GM19193 (cell line): ENCODE measurements around the gene TFAP2B.

Source experiments
- POLR2A ChIP-seq: IDR thresholded peaks from 4 replicates; pipeline ENCODE4 v1.6.1; 2011; ENCODE audit not compliant: insufficient read depth, insufficient read length; ENCODE audit errors: extremely low read depth

The TFAP2B gene

DNA sequence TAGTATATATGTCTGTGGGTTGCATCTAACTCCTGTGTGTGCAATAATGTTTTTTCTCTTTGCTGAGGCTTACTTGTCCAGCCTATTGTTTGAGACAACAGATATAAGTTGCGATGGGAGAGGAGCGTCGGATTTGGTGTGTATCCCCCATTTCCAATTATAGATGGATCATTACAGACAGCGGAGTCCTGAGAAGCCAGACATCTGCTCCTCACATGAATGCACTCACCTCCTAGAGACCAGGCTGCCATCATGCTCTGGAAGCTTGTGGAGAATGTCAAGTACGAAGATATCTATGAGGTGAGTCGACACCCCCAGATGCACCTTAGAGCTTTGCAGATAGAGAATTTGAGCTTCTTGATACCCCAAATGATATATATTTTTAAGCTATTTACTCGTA, at the start of gene TFAP2B:
Gene TFAP2B, plus strand, starts transcription at position 199 of the 400 bp plus-strand sequence. Its CDS starts 21 bp downstream, at position 220.
- no peak for TF ChIP-seq POLR2A

DNA sequence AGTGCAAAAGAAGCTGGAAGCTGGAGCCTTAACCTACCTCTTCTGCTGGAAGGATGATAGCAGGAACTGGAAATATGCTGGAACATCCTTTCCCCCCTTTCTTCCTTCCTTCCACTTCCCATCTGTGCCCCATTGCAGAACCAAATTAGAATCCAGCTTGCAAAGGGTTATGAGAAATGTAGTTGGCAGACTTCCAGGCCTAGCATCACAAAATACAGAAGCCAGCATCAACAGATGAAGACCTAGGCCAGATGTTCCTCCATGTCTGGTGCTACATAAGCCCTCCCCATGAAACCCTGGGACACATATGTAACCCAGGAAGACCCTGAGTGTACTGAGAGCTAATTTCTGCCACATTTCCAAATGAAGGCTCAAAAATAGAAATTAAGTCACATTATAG, 40.0 kb upstream of the TFAP2B start:
- TF ChIP-seq POLR2A: no peak

DNA sequence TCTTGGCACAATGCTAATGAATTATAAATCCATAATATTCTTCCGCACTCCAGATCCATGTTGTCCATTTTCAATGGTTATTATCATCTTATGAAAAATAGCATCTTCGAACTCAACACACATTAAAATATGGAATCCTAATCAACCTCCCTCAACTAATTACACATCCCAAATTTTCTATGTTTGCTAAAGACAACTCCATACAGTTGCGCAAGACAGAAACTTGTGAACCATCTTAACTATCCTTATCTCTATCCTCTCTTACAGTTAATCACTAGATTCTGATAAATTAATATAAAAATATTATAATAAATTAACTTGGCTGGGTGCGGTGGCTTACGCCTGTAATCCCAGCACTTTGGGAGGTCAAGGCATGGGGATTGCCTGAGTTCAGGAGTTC, 38.3 kb upstream of the TFAP2B start:
- TF ChIP-seq POLR2A: no peak

DNA sequence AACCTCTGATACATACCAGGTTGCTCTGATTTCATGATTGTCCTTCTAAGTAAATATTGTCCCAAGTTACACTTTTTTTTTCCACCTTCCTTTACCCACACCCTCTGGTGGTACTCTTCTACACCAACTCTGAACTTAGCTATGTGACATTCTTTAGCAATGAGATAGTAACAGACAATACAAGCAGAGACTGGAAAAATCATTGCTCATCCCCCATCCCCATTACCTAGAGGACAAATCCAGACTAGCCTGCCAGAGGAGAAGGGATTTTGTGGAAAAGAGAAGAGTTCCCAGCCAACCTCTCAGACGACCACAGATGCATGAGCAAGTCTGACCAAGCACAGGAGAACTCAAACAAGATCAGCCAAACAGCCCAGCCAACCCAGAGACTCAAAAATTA, 32.8 kb upstream of the TFAP2B start:
- no peak for TF ChIP-seq POLR2A

DNA sequence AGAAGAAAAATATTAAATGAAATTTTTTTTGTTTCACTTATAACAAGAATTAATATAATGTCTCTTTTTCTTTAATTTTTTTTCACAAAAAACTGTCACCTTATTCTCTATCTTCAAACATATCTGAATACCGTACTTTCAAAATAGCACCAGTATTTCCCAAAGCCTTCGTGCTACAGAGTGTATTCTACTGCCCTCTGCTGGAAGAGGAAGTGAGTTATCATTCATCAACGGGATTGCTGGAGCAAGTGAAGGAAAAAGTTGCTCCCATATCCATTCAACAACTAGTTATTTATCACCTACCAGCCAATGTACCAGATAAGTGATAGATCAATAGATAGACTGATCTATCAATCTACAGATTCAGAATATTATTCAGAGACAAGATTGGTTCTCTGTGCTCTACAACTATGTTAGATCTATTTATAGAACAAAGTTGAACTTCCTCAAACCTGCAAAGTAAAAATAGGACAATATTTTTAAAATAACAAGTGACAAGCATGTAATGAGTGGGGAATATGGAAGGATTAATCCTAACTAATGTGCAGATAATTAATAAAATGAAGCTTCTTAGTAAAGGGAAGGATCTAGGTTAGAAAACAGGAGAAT, 26.7 kb upstream of the TFAP2B start:
- no peak for TF ChIP-seq POLR2A

DNA sequence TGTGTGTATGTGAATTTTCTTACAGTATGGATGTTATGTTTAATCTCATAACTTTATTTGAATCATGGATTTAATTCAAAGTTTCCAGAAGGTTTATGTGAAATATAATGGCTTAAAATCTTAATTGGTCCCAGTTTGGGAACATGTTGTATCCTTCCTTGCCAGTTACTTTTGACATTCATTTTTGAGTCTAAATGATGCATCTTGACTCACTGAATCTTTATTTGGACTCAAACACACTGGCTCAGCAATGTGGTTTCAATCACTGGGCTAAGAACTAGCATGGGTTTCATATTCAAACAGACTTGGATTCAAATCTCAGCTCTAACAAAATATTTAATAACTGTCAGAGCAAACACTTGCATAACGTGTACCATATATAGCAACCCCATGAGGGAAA, 25.9 kb upstream of the TFAP2B start:
- TF ChIP-seq POLR2A: no peak

DNA sequence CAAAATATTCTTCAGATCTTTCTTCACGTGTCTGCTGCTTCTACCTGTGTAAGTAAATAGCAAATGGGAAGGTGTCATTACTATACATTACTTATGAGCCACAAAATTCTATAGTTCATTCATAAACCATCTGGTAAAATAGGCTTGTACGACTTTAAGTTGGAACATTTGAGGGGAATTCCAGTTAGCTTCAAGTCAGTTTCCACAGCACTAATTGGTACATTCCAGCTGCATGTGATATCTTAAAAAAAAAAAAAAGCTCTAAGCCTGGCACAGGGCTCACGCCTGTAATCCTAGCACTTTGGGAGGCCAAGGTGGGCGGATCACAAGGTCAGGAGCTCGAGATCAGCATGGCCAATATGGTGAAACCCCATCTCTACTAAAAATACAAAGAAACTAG, 23.1 kb upstream of the TFAP2B start:
- TF ChIP-seq POLR2A: no peak

DNA sequence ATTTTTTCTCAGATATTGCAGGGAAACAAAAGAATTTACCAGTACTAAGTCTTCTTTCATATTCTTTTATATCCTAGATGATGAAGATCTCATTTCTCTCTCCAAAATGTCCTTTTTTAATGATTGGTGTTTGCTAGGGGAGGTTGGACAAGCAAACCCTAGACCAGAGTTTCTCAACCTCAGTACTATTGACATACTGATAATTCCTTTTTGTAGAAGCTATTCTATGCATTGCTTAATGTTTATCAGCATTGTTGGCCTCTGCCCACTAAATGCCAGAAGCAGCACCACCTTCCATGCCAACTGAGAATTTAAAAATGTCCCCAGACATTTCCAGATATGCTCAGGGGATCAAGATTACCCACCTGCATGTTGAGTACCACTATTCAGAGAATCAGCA, 14.4 kb upstream of the TFAP2B start:
- TF ChIP-seq POLR2A: no peak

DNA sequence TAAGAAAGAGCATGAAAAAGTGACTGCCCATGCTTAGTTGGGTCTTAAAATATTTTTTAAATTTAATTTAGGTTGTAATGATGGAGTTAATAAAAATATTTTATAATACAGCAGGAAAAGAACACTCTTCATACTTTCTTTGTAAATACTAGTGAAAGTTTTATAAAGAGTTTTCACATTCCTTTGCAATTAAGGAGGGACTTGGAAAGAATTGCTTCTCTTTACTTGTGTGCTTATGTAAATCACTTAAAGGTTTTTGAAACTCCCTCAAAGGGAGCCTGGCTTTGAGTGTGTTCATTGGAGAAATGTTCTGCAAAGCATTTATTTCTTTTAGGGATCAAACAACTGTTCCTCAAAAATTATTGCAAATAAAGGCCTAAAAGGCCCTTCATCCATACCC, 11.6 kb upstream of the TFAP2B start:
- TF ChIP-seq POLR2A: no peak

DNA sequence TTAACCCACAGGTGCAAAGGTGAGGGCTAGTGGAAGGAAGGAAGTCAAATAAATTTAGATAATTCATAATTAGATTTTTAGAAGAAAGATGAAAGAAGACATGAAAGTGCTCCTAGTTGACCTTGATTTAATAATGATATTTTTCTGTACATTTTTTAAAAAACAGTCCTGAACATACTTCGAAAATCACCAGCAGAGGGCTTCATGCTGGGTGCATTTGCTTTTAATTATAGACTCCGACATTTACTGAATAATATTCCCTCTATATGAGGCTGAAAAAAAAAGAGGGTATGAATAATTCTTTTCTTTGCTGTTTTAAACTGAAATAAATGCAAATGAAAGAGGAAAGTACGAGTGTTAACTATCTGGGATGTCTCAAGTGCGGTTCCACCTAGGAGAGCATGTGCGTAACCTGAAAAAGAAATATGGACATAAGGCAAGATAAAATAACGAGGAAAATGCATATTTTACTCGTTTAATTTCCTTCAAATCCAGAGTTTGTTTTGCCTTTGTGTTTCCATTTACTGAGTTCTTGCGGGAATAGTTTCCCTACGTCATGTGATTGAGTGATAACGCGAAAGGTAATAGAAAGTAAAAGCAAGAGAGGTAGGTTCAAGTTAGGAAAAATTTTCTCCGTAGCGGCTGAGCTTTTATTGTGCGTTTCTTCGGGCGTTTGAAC, 3.1 kb upstream of the TFAP2B start:
- TF ChIP-seq POLR2A: no peak

DNA sequence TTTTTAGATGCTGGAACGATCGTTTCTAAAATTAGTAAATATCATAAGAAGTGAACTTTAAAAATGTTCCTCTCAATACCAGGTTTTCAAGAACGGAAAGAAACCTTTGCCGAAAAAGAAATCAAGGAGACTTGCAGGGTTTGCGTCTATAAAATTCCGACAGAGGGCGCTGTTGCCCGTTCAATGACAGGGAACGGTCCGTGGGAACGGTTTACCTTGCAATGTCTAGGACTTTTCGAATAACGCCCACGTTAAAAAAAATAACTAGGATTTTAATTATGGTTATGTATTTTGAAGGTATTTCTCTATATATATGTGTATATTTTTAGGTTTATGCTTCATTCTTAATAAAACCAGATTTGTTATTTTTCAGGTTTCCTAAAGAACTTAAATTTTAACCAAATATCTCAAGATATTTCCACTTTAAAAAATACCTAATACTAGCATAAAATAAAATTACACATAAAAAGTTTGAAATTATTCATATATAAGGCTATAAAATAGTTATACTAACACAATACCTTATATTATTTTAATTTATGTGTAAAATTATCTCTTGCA, 2.5 kb upstream of the TFAP2B start:
- no peak for TF ChIP-seq POLR2A

DNA sequence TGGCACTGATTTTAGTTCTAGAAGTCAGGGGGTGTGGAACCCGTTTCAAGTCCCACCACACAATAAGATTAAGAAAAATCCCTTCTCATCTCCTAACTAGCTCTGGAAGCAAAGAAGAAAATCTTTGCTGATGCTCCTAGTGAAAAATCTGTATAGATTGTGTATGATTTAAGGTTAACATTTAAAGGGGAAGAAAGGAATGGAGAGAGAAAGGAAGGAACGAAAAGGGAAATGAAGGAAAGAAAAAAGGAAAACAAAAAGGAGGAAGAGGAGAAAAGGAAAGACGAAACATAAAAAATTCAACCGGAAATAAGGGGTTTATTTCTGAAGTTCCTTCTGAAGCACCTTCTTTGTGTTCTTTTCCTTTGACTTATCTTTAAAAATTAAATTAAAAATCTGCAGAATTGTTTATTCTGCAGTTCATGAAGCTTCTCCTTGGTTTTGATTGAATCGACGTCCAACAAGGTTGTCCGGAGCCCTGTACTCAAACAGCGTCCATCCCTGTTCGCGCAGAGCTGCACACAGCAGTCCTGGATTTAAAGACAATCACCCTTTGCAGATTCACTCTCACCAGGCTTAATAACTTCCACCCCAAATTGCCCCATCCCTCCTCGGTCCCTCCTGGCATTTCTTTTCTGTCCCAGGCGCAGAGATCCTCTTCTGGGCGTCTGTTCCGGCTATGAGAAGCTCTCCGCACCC, 1.6 kb upstream of the TFAP2B start:
- TF ChIP-seq POLR2A: no peak

DNA sequence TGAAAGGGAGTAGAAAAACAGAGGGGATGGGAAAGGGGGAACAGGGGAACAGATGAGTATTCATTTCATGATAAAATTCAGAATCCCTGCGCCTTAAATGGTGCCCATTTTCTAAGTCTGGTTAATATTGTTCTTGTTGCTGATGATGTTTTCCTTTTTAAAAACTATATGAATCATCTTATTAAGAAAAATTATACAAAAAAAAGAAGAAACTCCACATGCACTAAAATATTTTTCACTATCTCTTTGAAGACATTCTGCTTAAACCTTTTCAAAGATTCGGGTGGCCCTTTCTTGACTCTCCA, 1.1 kb upstream of the TFAP2B start:
- TF ChIP-seq POLR2A: no peak

DNA sequence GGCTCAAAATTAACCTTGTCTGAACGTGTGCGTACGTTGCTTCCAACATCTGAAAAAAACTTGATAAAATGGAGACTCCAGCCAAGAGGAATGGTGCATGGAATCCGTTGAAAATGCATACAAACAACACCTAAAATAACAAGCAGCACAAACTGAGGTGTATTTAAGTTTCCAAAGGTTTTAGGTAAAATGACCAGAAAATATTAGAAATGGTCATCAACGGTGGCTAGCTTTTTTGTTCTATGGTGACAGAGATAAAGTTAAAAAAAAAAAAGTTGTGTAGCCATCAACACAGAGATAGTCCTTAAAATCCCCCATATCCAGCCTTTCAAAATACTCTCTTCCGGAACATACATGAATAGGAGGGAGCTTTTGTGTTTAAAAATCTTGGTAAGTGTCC, 651 bp upstream of the TFAP2B start:
- no peak for TF ChIP-seq POLR2A

DNA sequence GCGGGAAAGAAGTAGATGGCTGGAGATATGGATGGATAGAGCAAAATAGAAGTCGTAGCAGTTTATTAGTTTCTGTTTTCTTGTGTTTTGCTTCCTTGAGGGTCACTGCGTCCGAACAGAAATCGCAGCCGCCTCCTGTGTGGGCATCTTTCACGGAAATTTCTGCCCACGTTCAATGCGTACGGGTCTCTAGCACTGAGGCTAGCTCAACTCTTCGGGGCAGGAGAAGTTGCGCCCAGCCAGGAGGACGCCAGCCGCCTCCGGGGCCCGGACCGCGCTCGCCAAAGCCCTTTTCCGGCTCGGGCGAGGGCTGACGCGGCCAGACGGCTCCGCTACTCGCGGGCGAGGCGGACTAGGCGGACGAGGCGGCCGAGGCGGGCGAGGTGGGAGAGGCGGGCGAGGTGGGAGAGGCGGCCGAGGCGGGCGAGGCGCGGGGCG, 814 bp downstream of the TFAP2B start:
- TF ChIP-seq POLR2A: no peak

DNA sequence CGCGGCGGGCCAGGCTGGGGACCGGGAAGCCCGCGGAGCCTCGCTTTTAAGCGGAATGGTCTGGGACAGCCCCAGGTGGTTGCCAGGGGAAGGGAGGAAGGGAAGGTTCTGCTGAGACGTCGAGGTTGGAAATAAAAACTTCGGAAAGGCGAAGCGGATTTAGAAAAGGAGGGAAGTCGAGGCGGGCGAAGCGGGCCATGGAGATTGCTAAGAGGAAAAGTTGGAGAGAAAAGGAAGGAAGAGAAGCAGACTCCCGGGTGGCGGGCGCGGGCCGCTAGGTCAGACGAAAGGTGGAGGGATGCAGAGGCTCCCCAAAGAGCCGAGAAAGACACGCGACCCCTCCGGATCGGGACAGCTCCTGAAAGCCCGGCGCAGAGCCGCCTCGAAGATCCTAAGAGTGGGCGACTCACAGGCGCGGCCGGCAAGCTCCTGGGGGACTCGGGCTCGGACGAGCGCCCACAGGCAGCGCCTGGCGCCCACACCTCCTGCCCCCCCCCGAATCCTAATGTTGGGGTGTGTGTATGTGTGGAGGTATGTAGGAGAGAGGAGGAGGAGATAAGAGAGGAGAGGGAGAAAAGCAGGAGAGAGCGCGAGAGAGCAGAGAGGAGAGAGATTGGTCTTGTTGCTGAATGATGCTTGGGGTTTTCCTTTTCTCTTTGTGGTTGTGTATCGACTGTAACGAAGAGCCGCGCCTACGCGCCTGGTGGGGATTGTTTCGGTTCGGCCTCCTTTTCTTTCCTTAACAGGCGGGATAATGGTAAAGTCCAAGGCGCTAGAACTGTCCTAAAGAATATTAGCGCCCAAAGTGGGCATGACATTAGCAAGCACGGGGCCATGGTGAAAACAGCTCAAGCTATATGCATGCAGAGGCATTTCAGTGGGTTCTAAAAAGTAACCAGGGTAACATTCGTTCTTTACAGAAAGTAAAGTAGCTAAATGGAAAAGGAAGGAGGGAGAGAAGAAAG, 1.5 kb downstream of the TFAP2B start:
- no peak for TF ChIP-seq POLR2A

DNA sequence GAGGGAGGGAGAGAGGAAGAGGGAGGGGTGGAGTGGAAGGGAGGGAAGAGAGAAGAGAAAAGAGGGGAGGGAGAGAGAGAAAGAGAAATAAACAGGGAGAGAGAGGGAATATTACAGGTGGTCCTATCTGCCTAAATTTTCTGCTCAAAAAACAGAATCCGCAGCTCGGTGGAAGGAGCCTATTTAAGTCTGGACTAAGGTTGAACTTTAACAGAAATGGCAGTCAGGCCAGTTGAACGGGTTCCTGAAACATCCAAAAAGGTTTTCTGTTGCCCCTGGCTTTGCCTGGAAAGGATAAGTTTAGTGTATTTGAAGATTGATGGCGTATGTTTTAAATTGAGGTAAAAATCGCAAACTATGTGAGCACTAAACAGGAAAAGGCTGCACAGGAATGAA, 2.2 kb downstream of the TFAP2B start:
- TF ChIP-seq POLR2A: no peak
